OCI-LY7 (cell line): Measurements from ENCODE around the gene TEX28. TPM values are rescaled to one million over a fixed set of nuclear protein-coding genes. Genes with fewer than 3 reads are reported as not detected.

Experiments
- BruUV-seq: library from RNA; stranded (reverse); fragments of 400-500 nt; replicated peaks from 2 replicates; lab custom pipeline; 2021; lab: Mats Ljungman, UMichigan
- CTCF ChIA-PET: fragments of 300-600 bp; sonication (Branson Sonifier 250); formaldehyde crosslinking; loops from one replicate; lab custom pipeline; 2022; ENCODE audit warnings: antibody characterized with exemption; ENCODE audit not compliant: unreplicated experiment; lab: Charles Lee
- POLR2A ChIA-PET: fragments of 300-600 bp; sonication (Branson Sonifier 250); formaldehyde crosslinking; loops from one replicate; lab custom pipeline; 2022; ENCODE audit warnings: antibody characterized with exemption; lab: Charles Lee
- DNase-seq: peaks from one replicate; pipeline ENCODE4 v3.0.0-alpha.2; 2015; ENCODE audit warnings: low spot score
- H2AFZ ChIP-seq: fragments of 200-600 bp; sonication (generic), shearing (Covaris generic); 2 replicates; pipeline ENCODE4 v1.6.1; 2014; ENCODE audit warnings: mild to moderate bottlenecking, antibody characterized with exemption, low read length, moderate library complexity
- H3K27ac ChIP-seq: fragments of 200-600 bp; sonication (generic); 2 replicates; pipeline ENCODE4 v1.5.1; 2014; ENCODE audit warnings: mixed run types, low read depth, mild to moderate bottlenecking, moderate library complexity, low read length, inconsistent platforms; ENCODE audit not compliant: poor library complexity, severe bottlenecking
- H3K36me3 ChIP-seq: fragments of 200-600 bp; sonication (generic); 2 replicates; pipeline ENCODE4 v1.6.1; 2014; ENCODE audit warnings: mild to moderate bottlenecking, antibody characterized with exemption, low read length, moderate library complexity, mixed read lengths; ENCODE audit not compliant: insufficient read depth
- H3K4me1 ChIP-seq: fragments of 200-600 bp; sonication (generic); 2 replicates; pipeline ENCODE4 v1.5.1; 2014; ENCODE audit warnings: mild to moderate bottlenecking, low read length; ENCODE audit not compliant: insufficient read depth, poor library complexity, severe bottlenecking
- H3K4me2 ChIP-seq: fragments of 200-600 bp; sonication (generic); 2 replicates; pipeline ENCODE4 v1.6.1; 2014; ENCODE audit warnings: mild to moderate bottlenecking, low read length
- H3K4me3 ChIP-seq: fragments of 200-600 bp; sonication (generic); 2 replicates; pipeline ENCODE4 v1.5.1; 2014; ENCODE audit warnings: mild to moderate bottlenecking, low read depth, low read length; ENCODE audit not compliant: poor library complexity, severe bottlenecking
- H3K79me2 ChIP-seq: fragments of 200-600 bp; sonication (generic); 2 replicates; pipeline ENCODE4 v1.6.1; 2016; ENCODE audit warnings: low read depth, mild to moderate bottlenecking, low read length, moderate library complexity, mixed read lengths; ENCODE audit not compliant: insufficient read depth
- H3K9me2 ChIP-seq: fragments of 200-600 bp; sonication (generic); 2 replicates; pipeline ENCODE4 v1.6.1; 2016; ENCODE audit warnings: mild to moderate bottlenecking, low read length, mixed read lengths; ENCODE audit not compliant: insufficient read depth
- H3K9me3 ChIP-seq: fragments of 200-600 bp; sonication (generic); 2 replicates; pipeline ENCODE4 v1.6.1; 2014; ENCODE audit warnings: mild to moderate bottlenecking, mixed run types, low read length, mixed read lengths
- H4K20me1 ChIP-seq: fragments of 200-600 bp; sonication (generic); 2 replicates; pipeline ENCODE4 v1.6.1; 2014; ENCODE audit warnings: mild to moderate bottlenecking, antibody characterized with exemption, low read length, moderate library complexity, mixed read lengths; ENCODE audit not compliant: insufficient read depth
- CTCF ChIP-seq: fragments of 200-600 bp; sonication (generic); conservative IDR thresholded peaks from 2 replicates; pipeline ENCODE4 v1.5.1; 2014; ENCODE audit warnings: mild to moderate bottlenecking, antibody characterized with exemption, low read length, moderate library complexity, mixed read lengths
- EZH2phosphoT487 ChIP-seq: fragments of 200-600 bp; sonication (generic); IDR thresholded peaks from 2 replicates; pipeline ENCODE4 v1.6.1; 2018; ENCODE audit warnings: low read depth, borderline replicate concordance, mild to moderate bottlenecking, mixed run types, antibody characterized with exemption, low read length, moderate library complexity, mixed read lengths
- intact Hi-C: fragments of 100-400 bp; cut with micrococcal nuclease; formaldehyde crosslinking; loops from one replicate; pipeline ENCODE4 v1.10.0; 2022; ENCODE audit not compliant: unreplicated experiment
- total RNA-seq, 2 experiments: library from RNA; depleted of rRNA in 1 of 2; stranded (reverse); fragments of >200 nt in 1 of 2; shearing (Covaris generic) in 1 of 2; gene quantifications; 2 replicates each; pipeline ENCODE4 v1.2.3, GENCODE V29; 2014 to 2022

Gene TEX28
- total RNA-seq, 2 experiments from 2014 or later = not detected

GRCh38 chrX:154322890-154323289 is 28.0 kb upstream of the TEX28 start:
- Histone ChIP-seq H3K9me3 (no peaks in the 10 kb centered on the region), H3K4me3 (no peak overlapping the region), H3K9me2 (no peaks in the 10 kb centered on the region), H2AFZ (peak overlapping the region; percentile 25; the same call in 1 of the 2 replicates), H3K27ac (no peak overlapping the region), H3K4me1 (peaks cover 59% of the 10 kb centered on the region), H3K36me3 (no peaks in the 10 kb centered on the region), H3K79me2 (no peaks in the 10 kb centered on the region), H3K4me2 (no peak overlapping the region), H4K20me1 (no peaks in the 10 kb centered on the region)
- TF ChIP-seq CTCF = no peak
- no peak for TF ChIP-seq EZH2phosphoT487
- DNase-seq = no peak
- BruUV-seq = no TSS peak
- ChIA-PET CTCF (no interaction called here), POLR2A (interaction anchor here (0.6 to 0.7 kb wide), 2 partner anchors 11 to 587 kb away, joined by 3 to 4 read pairs; no protein-coding TSS in a partner anchor)
- intact Hi-C loops = no loop called here

- Histone ChIP-seq H3K79me2 (no peaks in the 10 kb centered on the region), H3K36me3 (no peaks in the 10 kb centered on the region), H3K27ac (peak overlapping the region; percentile 37), H3K4me3 (peak overlapping the region; percentile 51), H3K4me1 (peaks cover 47% of the 10 kb centered on the region), H3K4me2 (peak overlapping the region; percentile 67), H3K9me3 (no peaks in the 10 kb centered on the region), H3K9me2 (no peaks in the 10 kb centered on the region), H2AFZ (no peak overlapping the region; the same call in 1 of the 2 replicates), H4K20me1 (no peaks in the 10 kb centered on the region)
- no TSS peak for BruUV-seq
- POLR2A ChIA-PET = interaction anchor here (0.7 kb wide), 1 partner anchor 169 kb away, joined by 5 read pairs; the partner anchor contains the start of gene SLC10A3
- intact Hi-C loops = loop anchor here (2.0 kb wide), 1 partner anchor 53 kb away; the partner anchor contains the start of gene FLNA
- peak; percentile 59 for TF ChIP-seq CTCF
- TF ChIP-seq EZH2phosphoT487 = no peak
- peak; percentile 57 for DNase-seq
- CTCF ChIA-PET = interaction anchor here (0.7 kb wide), 1 partner anchor 12 kb away, joined by 3 read pairs; no protein-coding TSS in a partner anchor
Measured at GRCh38 chrX:154321594-154321993, 26.7 kb upstream of the TEX28 start.

DNA sequence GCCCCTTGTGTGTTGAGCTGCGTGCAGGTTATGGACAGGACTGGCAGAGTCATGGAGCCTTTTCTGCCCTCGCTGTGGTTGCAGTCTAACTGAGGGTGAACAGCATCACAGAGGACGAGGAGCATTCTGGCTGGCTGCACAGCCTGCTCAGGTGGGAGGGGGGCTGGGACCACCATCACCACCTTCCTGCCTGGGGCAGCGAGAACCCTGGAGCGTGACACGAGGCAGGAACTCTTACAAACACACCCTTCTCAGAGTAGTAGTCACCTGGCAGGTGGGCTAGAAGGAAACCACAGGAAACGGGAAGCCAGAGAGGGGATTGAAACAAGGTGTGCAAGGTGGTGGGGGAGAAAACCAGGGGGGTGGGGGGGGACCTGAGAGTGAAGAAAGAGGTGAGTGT is 26.2 kb upstream of the TEX28 start:
- Histone ChIP-seq H3K36me3 (no peaks in the 10 kb centered on the region), H3K27ac (peak overlapping the region; percentile 37), H3K4me2 (peak overlapping the region; percentile 67), H3K9me3 (no peaks in the 10 kb centered on the region), H3K79me2 (no peaks in the 10 kb centered on the region), H4K20me1 (no peaks in the 10 kb centered on the region), H3K9me2 (no peaks in the 10 kb centered on the region), H3K4me1 (peaks cover 42% of the 10 kb centered on the region), H2AFZ (peak overlapping the region; percentile 7; the same call in 1 of the 2 replicates), H3K4me3 (peak overlapping the region; percentile 51)
- no TSS peak for BruUV-seq
- intact Hi-C loops = loop anchor here (2.0 kb wide), 1 partner anchor 54 kb away; the partner anchor contains the start of gene FLNA
- TF ChIP-seq EZH2phosphoT487 = no peak
- no peak for TF ChIP-seq CTCF
- CTCF ChIA-PET = no interaction called here
- peak; percentile 54 for DNase-seq
- POLR2A ChIA-PET = no interaction called here
